K562 (cell line): ENCODE results near the gene CARMIL1. TPM values are rescaled to one million over a fixed set of nuclear protein-coding genes. Genes with fewer than 3 reads are reported as not detected.

Source experiments
- KLF1 ChIP-seq: fragments of 450-650 bp; IDR thresholded peaks from 2 replicates; pipeline ENCODE4 v1.6.1; 2016; ENCODE audit warnings: missing genetic modification characterization, missing compliant biosample characterization
- MAFG ChIP-seq: fragments of 450-650 bp; conservative IDR thresholded peaks from 2 replicates; pipeline ENCODE4 v1.6.1; 2016; ENCODE audit warnings: missing genetic modification characterization, missing compliant biosample characterization
- NFE2L1 ChIP-seq: fragments of 450-650 bp; IDR thresholded peaks from 2 replicates; pipeline ENCODE4 v1.6.1; 2016; ENCODE audit warnings: missing genetic modification characterization, low read depth, mild to moderate bottlenecking, missing compliant biosample characterization, moderate library complexity, borderline replicate concordance
- PATZ1 ChIP-seq: fragments of 250-450 bp; sonication (Bioruptor Pico); IDR thresholded peaks from 2 replicates; pipeline ENCODE4 v1.5.0; 2020; ENCODE audit warnings: mild to moderate bottlenecking, borderline replicate concordance
- TAF1 ChIP-seq: IDR thresholded peaks from 2 replicates; pipeline ENCODE4 v1.6.1; 2011; ENCODE audit warnings: mild to moderate bottlenecking, low read length, moderate library complexity; ENCODE audit not compliant: insufficient read depth, control insufficient read depth, severe bottlenecking; ENCODE audit errors: extremely low read depth
- ZBTB33 ChIP-seq: sonication (generic); formaldehyde crosslinking; IDR thresholded peaks from 2 replicates; pipeline ENCODE4 v1.8.1; 2023; ENCODE audit warnings: mild to moderate bottlenecking, missing genetic modification reagents
- ZNF316 ChIP-seq: fragments of 450-650 bp; IDR thresholded peaks from 2 replicates; pipeline ENCODE4 v1.6.1; 2016
- polyA plus RNA-seq, 8 experiments: library from polyadenylated mRNA; depleted of rRNA in 4 of 8; stranded (reverse) in 5 of 8; unstranded in 3 of 8; fragments of >200 nt; fragmentation: Nextera tagmentation in 2 of 8; fragmentation: Illumina TruSeq in 1 of 8; extraction: Ambion mirVana in 2 of 8; extraction: Trizol in 1 of 8; gene quantifications; 2 replicates each; pipeline versions ENCODE4 v1.2.1 to v1.2.3, GENCODE V29; 2011 to 2014; ENCODE audit warnings: inconsistent platforms in 1 of 8, missing spikeins in 1 of 8
- total RNA-seq, 7 experiments: library from RNA; depleted of rRNA in 6 of 7; stranded (reverse); fragments of >200 nt in 6 of 7; fragmentation: Illumina TruSeq in 2 of 7; extraction: Trizol in 2 of 7; gene quantifications; 2 replicates each; pipeline versions ENCODE4 v1.2.1 to v1.2.3, GENCODE V29; 2011 to 2021; ENCODE audit warnings: low replicate concordance in 1 of 7

CARMIL1 gene
- total and polyA plus RNA-seq, 9 of the 15 experiments (the other 6 are each of a cell fraction or from before 2014, with no cell fraction given) = 0.04 to 0.32 (median 0.10) TPM; not detected in 1

- TF ChIP-seq ZBTB33 (no peak), TAF1 (no peak), ZNF316 (peak; percentile 89), KLF1 (tag) (no peak), MAFG (tag) (peak; percentile 88), PATZ1 (CRISPR knock-in tag) (no peak), NFE2L1 (tag) (no peak)
Observed at GRCh38 chr6:25439368-25439767, 160.2 kb downstream of the CARMIL1 start (continued).
